HCT116 (cell line): ENCODE results near the gene CFAP61. TPM values are rescaled to one million over a fixed set of nuclear protein-coding genes. Genes with fewer than 3 reads are reported as not detected.

ENCODE experiments used
- ATAC-seq: fragments of 200-7000 bp; cut with Tn5 transposase; 2 replicates; pipeline ENCODE4 v1.9.1; 2020; ENCODE audit warnings: mild to moderate bottlenecking, moderate library complexity
- BruUV-seq: library from RNA; stranded (reverse); fragments of 400-500 nt; replicated peaks from 2 replicates; lab custom pipeline; 2021; lab: Mats Ljungman, UMichigan
- CTCF ChIA-PET: fragments of 300-600 bp; sonication (Branson Sonifier 250); formaldehyde crosslinking; loops from one replicate; lab custom pipeline; 2021; ENCODE audit warnings: antibody characterized with exemption; lab: Charles Lee
- POLR2A ChIA-PET: fragments of 300-600, 350-600 bp; sonication (Branson Sonifier 250); formaldehyde crosslinking; loops from one replicate; lab custom pipeline; 2021; ENCODE audit warnings: antibody characterized with exemption; lab: Charles Lee
- RAD21 ChIA-PET, 2 experiments: fragments of 300-600 bp; sonication (Branson Sonifier 250); formaldehyde crosslinking; loops; one replicate each; lab custom pipeline; 2023; ENCODE audit warnings: low total read pairs in 2 of 2; ENCODE audit not compliant: uncharacterized antibody in 2 of 2, unreplicated experiment in 2 of 2, low non-redundant PET in 1 of 2; lab: Charles Lee
- DNase-seq: peaks from one replicate; pipeline ENCODE4 v3.0.0-alpha.2; 2010; ENCODE audit warnings: low read depth, low spot score
- H2AFZ ChIP-seq: fragments of 200-600 bp; shearing (Covaris generic), sonication (generic); 2 replicates; pipeline ENCODE4 v1.6.1; 2017; ENCODE audit warnings: low read depth, mixed run types, mixed read lengths, antibody characterized with exemption, low read length; ENCODE audit not compliant: poor library complexity, severe bottlenecking
- H3K27ac ChIP-seq: 2 replicates; pipeline ENCODE4 v1.5.1; 2012; ENCODE audit warnings: low read depth, low read length
- H3K27me3 ChIP-seq: fragments of 200-600 bp; sonication (generic); 2 replicates; pipeline ENCODE4 v1.6.1; 2016; ENCODE audit warnings: mixed run types, low read length, mixed read lengths; ENCODE audit not compliant: insufficient read depth
- H3K36me3 ChIP-seq, 2 experiments: fragments of 200-500 bp in 1 of 2; fragments of 200-600 bp in 1 of 2; sonication (Bioruptor generic) in 1 of 2; sonication (generic) in 1 of 2; 2 replicates each; pipeline versions ENCODE4 v1.5.1 to v1.6.1; 2014 to 2016; ENCODE audit warnings: low read length in 2 of 2, inconsistent platforms in 1 of 2, mixed read lengths in 1 of 2, mixed run types in 1 of 2; ENCODE audit not compliant: insufficient read depth in 2 of 2, control insufficient read depth in 1 of 2
- H3K4me1 ChIP-seq, 2 experiments: fragments of 200-600 bp in 1 of 2; sonication (generic) in 1 of 2; 2 replicates each; pipeline versions ENCODE4 v1.5.1 to v1.6.1; 2012 to 2017; ENCODE audit warnings: low read length in 2 of 2, inconsistent platforms in 1 of 2, mild to moderate bottlenecking in 1 of 2, mixed read lengths in 1 of 2, mixed run types in 1 of 2, moderate library complexity in 1 of 2; ENCODE audit not compliant: insufficient read depth in 2 of 2, control insufficient read depth in 1 of 2
- H3K4me2 ChIP-seq: fragments of 200-600 bp; sonication (generic); 2 replicates; pipeline ENCODE4 v1.6.1; 2017; ENCODE audit warnings: mixed run types, low read length, mixed read lengths
- H3K4me3 ChIP-seq, 2 experiments: fragments of 200-600 bp in 1 of 2; sonication (generic) in 1 of 2; replicated peaks in 1 of 2; 2 replicates each; pipeline ENCODE4 v1.5.1; 2011 to 2016; ENCODE audit warnings: low read length in 2 of 2, control low read depth in 1 of 2, low read depth in 1 of 2, mild to moderate bottlenecking in 1 of 2, mixed read lengths in 1 of 2, mixed run types in 1 of 2
- H3K79me2 ChIP-seq: fragments of 200-600 bp; sonication (generic); 2 replicates; pipeline ENCODE4 v1.6.1; 2017; ENCODE audit warnings: mild to moderate bottlenecking, mixed run types, low read length, moderate library complexity, mixed read lengths; ENCODE audit not compliant: insufficient read depth
- H3K9ac ChIP-seq: fragments of 200-600 bp; sonication (generic); 2 replicates; pipeline ENCODE4 v1.6.1; 2016; ENCODE audit warnings: low read length, mixed read lengths
- H3K9me2 ChIP-seq: fragments of 200-600 bp; sonication (generic), shearing (Covaris generic); 2 replicates; pipeline ENCODE4 v1.6.1; 2017; ENCODE audit warnings: mixed run types, mild to moderate bottlenecking, moderate library complexity; ENCODE audit not compliant: insufficient read depth
- H3K9me3 ChIP-seq, 2 experiments: fragments of 200-500 bp in 1 of 2; fragments of 200-600 bp in 1 of 2; sonication (Bioruptor generic) in 1 of 2; sonication (generic) in 1 of 2; 2 replicates each; pipeline ENCODE4 v1.6.1; 2014 to 2017; ENCODE audit warnings: low read length in 2 of 2, mixed read lengths in 2 of 2, inconsistent platforms in 1 of 2, low read depth in 1 of 2, mild to moderate bottlenecking in 1 of 2, mixed run types in 1 of 2, moderate library complexity in 1 of 2; ENCODE audit not compliant: control insufficient read depth in 1 of 2, insufficient read depth in 1 of 2
- H4K20me1 ChIP-seq: fragments of 200-600 bp; sonication (generic), shearing (Covaris generic); 2 replicates; pipeline ENCODE4 v1.6.1; 2017; ENCODE audit warnings: mixed run types, mild to moderate bottlenecking, moderate library complexity; ENCODE audit not compliant: insufficient read depth
- ATF3 ChIP-seq: IDR thresholded peaks from 2 replicates; pipeline ENCODE4 v1.6.1; 2012
- CBX3 ChIP-seq: IDR thresholded peaks from 2 replicates; pipeline ENCODE4 v1.6.1; 2012; ENCODE audit warnings: low read depth
- CTCF ChIP-seq, 3 experiments: fragments of 200-600 bp in 1 of 3; sonication (generic) in 1 of 3; IDR thresholded peaks in 2 of 3; conservative IDR thresholded peaks in 1 of 3; 2 replicates each; pipeline ENCODE4 v1.5.1; 2012 to 2017; ENCODE audit warnings: low read depth in 2 of 3, low read length in 2 of 3, antibody characterized with exemption in 1 of 3, borderline replicate concordance in 1 of 3, control low read depth in 1 of 3, mild to moderate bottlenecking in 1 of 3, mixed read lengths in 1 of 3, mixed run types in 1 of 3, moderate library complexity in 1 of 3; ENCODE audit not compliant: insufficient read depth in 1 of 3
- EGR1 ChIP-seq: IDR thresholded peaks from 2 replicates; pipeline ENCODE4 v1.6.1; 2012; ENCODE audit warnings: low read depth
- EZH2 ChIP-seq: fragments of 200-600 bp; sonication (generic); IDR thresholded peaks from 2 replicates; pipeline ENCODE4 v1.6.1; 2017; ENCODE audit warnings: antibody characterized with exemption, mixed run types
- FOSL1 ChIP-seq: IDR thresholded peaks from 2 replicates; pipeline ENCODE4 v1.6.1; 2012; ENCODE audit warnings: low read depth
- JUND ChIP-seq: IDR thresholded peaks from 2 replicates; pipeline ENCODE4 v1.6.1; 2012
- MAX ChIP-seq: IDR thresholded peaks from 2 replicates; pipeline ENCODE4 v1.6.1; 2012
- POLR2A ChIP-seq: IDR thresholded peaks from 2 replicates; pipeline ENCODE4 v1.7.0; 2011; ENCODE audit warnings: borderline replicate concordance; ENCODE audit not compliant: insufficient read depth, insufficient read length; ENCODE audit errors: extremely low read depth
- REST ChIP-seq: IDR thresholded peaks from 2 replicates; pipeline ENCODE4 v1.6.1; 2012; ENCODE audit warnings: low read depth
- SIN3A ChIP-seq: IDR thresholded peaks from 2 replicates; pipeline ENCODE4 v1.6.1; 2012; ENCODE audit warnings: low read depth
- SP1 ChIP-seq: IDR thresholded peaks from 2 replicates; pipeline ENCODE4 v1.6.1; 2012; ENCODE audit warnings: low read depth
- SRF ChIP-seq: IDR thresholded peaks from 2 replicates; pipeline ENCODE4 v1.6.1; 2012; ENCODE audit warnings: low read depth
- TCF7L2 ChIP-seq: IDR thresholded peaks from 2 replicates; pipeline ENCODE4 v1.7.0; 2011; ENCODE audit warnings: borderline replicate concordance, inconsistent platforms; ENCODE audit not compliant: insufficient read depth, insufficient read length; ENCODE audit errors: extremely low read depth
- YY1 ChIP-seq: IDR thresholded peaks from 2 replicates; pipeline ENCODE4 v1.6.1; 2011; ENCODE audit warnings: low read length, low read depth, moderate library complexity, mild to moderate bottlenecking; ENCODE audit not compliant: insufficient replicate concordance; ENCODE audit errors: extremely low read depth
- ZNF274 ChIP-seq: fragments of 200-500 bp; sonication (Bioruptor generic); IDR thresholded peaks from 2 replicates; pipeline ENCODE4 v1.6.1; 2014; ENCODE audit warnings: mild to moderate bottlenecking, low read depth, low read length, inconsistent platforms
- intact Hi-C: fragments of 100-400 bp; cut with micrococcal nuclease; formaldehyde crosslinking; loops from 2 replicates; pipeline ENCODE4 v1.10.0; 2022
- total RNA-seq: library from RNA; stranded (reverse); gene quantifications from one replicate; pipeline ENCODE4 v1.2.1, GENCODE V29; 2021; ENCODE audit not compliant: unreplicated experiment

CFAP61 gene
- total RNA-seq, 1 experiment from 2014 or later = 1.7 TPM

GRCh38 chr20:20012541-20012940 lies 39.8 kb upstream of the CFAP61 start:
- Histone ChIP-seq H3K9me2 (no peaks in the 10 kb centered on the region), H3K36me3 (no peaks in the 10 kb centered on the region), H3K9me3 (no peaks in the 10 kb centered on the region), H3K27ac (no peak overlapping the region), H3K4me1 (peaks cover 8 to 19% of the 10 kb centered on the region in 2 experiments; a peak in 3 of 4 replicates), H3K79me2 (peaks cover 4% of the 10 kb centered on the region), H3K9ac (no peak overlapping the region), H3K4me2 (no peak overlapping the region), H3K4me3 (no peak overlapping the region), H3K27me3 (no peaks in the 10 kb centered on the region), H4K20me1 (no peaks in the 10 kb centered on the region), H2AFZ (no peak overlapping the region)
- ChIA-PET POLR2A (no interaction called here), RAD21 (no interaction called here), CTCF (no interaction called here)
- ATAC-seq (no peak), DNase-seq (no peak)
- intact Hi-C loops = no loop called here
- no peak for TF ChIP-seq SRF
- TF ChIP-seq CBX3 = no peak
- no peak for TF ChIP-seq CTCF (IDR thresholded peaks at IDR 0.05 in 2 of 3, conservative IDR thresholded peaks at IDR 0.05 in 1 of 3; ENCODE audit: borderline replicate concordance in 1 of 3, insufficient read depth in 1 of 3, low read depth in 2 of 3, low read length in 2 of 3)
- TF ChIP-seq MAX = no peak
- TF ChIP-seq ATF3 = no peak
- TF ChIP-seq SP1 = no peak
- TF ChIP-seq FOSL1 = no peak
- no peak for TF ChIP-seq ZNF274
- no peak for TF ChIP-seq EZH2
- TF ChIP-seq TCF7L2 = no peak
- TF ChIP-seq EGR1 = no peak
- TF ChIP-seq POLR2A = no peak
- no peak for TF ChIP-seq YY1
- TF ChIP-seq REST = no peak
- no peak for TF ChIP-seq JUND
- no peak for TF ChIP-seq SIN3A
- BruUV-seq = no TSS peak
